ENCODE measurements around the gene NPR3.

DNA sequence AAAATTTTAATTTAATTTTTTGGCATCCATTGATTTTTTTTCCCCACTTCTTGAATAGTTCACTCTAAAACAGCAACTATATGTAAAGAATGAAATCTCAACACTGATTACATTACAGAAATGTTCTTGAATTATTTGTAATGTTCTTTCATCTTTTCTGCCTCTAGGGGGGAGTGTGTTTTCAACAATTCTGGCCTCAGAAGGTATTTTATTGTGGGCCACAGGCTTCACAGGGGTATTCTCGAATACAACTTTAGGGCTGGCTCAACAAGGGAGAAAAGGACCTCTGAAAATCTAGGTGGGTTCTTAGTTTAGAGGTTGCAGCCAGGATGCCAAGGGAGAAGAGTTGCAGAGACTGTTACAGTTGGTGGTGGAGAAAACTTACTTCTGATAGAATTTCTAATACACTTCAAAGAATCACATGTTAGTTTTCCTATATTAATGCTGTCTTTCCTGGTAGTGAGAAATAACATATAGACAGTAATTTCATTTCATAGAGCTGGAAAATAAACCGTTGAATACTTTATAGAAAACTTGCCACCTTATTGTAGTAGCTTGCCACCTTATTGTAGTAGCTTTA is 3.6 kb upstream of the NPR3 start:
- TF ChIP-seq EZH2 (IDR thresholded peaks at IDR 0.05) (no peak), POLR2AphosphoS5 (IDR thresholded peaks at IDR 0.05; ENCODE audit: borderline replicate concordance, low read depth, low read length) (no peak)

Data from SK-N-MC (cell line).